Measurements from ENCODE around the gene PDGFD. TPM values are rescaled to one million over a fixed set of nuclear protein-coding genes. Genes with fewer than 3 reads are reported as not detected.

Gene PDGFD
- total and polyA plus RNA-seq, 2 donors (not counting 3 experiments of a cell fraction or from before 2014, with no cell fraction given) = 6.3 to 13.1 TPM

DNA sequence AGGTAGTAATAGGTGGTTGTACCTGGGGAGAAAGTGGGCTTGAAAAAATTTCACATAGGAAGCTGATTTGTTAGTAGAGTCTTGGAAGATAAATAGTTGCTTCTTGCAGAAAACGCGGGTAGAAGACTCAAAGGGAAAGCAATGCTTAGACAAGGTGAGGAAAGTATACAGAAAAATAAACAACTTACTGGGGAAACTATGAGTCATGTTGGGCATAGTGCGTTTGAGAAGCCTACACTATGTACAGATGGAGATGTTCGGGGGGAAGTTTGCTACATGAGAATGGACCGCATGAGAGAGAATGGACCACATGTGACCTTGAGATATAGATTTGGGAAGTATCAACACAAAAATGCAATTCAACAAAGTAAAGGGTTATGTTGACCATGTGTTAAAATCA lies 214.2 kb downstream of the PDGFD start:
- no peak overlapping the region for H3K4me2 ChIP-seq (ENCODE audit: insufficient read depth, low read length)
- no peak overlapping the region for H3K9ac ChIP-seq (replicated peaks; ENCODE audit: extremely low read depth, insufficient read depth, low read length)
- no peak overlapping the region for H3K27ac ChIP-seq (ENCODE audit: insufficient read depth, low read depth, low read length)
- intact Hi-C loops (cut with micrococcal nuclease) = no loop called here
- no peaks in the 10 kb centered on the region for H3K36me3 ChIP-seq (ENCODE audit: control insufficient read depth in 2 of 2, extremely low read depth in 1 of 2, insufficient read depth in 2 of 2, low read length in 2 of 2)
- CTCF ChIA-PET = no interaction called here
- H3K9me3 ChIP-seq (replicated peaks; ENCODE audit: control insufficient read depth, insufficient read depth, low read length) = no peaks in the 10 kb centered on the region
- H3K4me3 ChIP-seq (replicated peaks in 1 of 3; ENCODE audit: insufficient read depth in 1 of 3, low read depth in 1 of 3, low read length in 3 of 3) = no peak overlapping the region
- no peaks in the 10 kb centered on the region for H4K20me1 ChIP-seq (replicated peaks; ENCODE audit: control insufficient read depth, extremely low read depth, insufficient read depth, low read length)
- no peak for TF ChIP-seq POLR2AphosphoS5 (IDR thresholded peaks at IDR 0.05; ENCODE audit: insufficient read depth, low read depth, low read length)
- peaks cover 6% of the 10 kb centered on the region for H3K4me1 ChIP-seq (ENCODE audit: control insufficient read depth, extremely low read depth, insufficient read depth, low read length)
- DNase-seq (ENCODE audit: low read depth, low spot score) (no peak), FAIRE-seq (no peak)
- BruUV-seq (replicated peaks) = no TSS peak
- POLR2A ChIA-PET = no interaction called here
- H3K27me3 ChIP-seq (ENCODE audit: control insufficient read depth in 2 of 2, insufficient read depth in 2 of 2, low read length in 2 of 2) = no peaks in the 10 kb centered on the region
- dilution Hi-C loops (cut with MboI; ENCODE audit: extremely low pct_ligation_motif_present, low sequenced_read_pairs) = no loop called here
- no peaks in the 10 kb centered on the region for H3K9me1 ChIP-seq (replicated peaks; ENCODE audit: control insufficient read depth, extremely low read depth, insufficient read depth, low read length)
- H3K79me2 ChIP-seq (ENCODE audit: control insufficient read depth, insufficient read depth, low read length) = no peaks in the 10 kb centered on the region
- no peak overlapping the region for H2AFZ ChIP-seq (ENCODE audit: low read depth, low read length)

- no peak overlapping the region for H3K27ac ChIP-seq (ENCODE audit: insufficient read depth, low read depth, low read length)
- ChIA-PET CTCF (interaction anchor here (1.2 kb wide), 1 partner anchor 10 kb away, joined by 4 read pairs; no protein-coding TSS in a partner anchor), POLR2A (no interaction called here)
- no TSS peak for BruUV-seq (replicated peaks)
- FAIRE-seq (no peak), DNase-seq (ENCODE audit: low read depth, low spot score) (peak; percentile 70)
- no peaks in the 10 kb centered on the region for H3K79me2 ChIP-seq (ENCODE audit: control insufficient read depth, insufficient read depth, low read length)
- no peaks in the 10 kb centered on the region for H3K36me3 ChIP-seq (ENCODE audit: control insufficient read depth in 2 of 2, extremely low read depth in 1 of 2, insufficient read depth in 2 of 2, low read length in 2 of 2)
- H3K9me1 ChIP-seq (replicated peaks; ENCODE audit: control insufficient read depth, extremely low read depth, insufficient read depth, low read length) = no peaks in the 10 kb centered on the region
- peaks cover 6% of the 10 kb centered on the region for H3K4me1 ChIP-seq (ENCODE audit: control insufficient read depth, extremely low read depth, insufficient read depth, low read length)
- H4K20me1 ChIP-seq (replicated peaks; ENCODE audit: control insufficient read depth, extremely low read depth, insufficient read depth, low read length) = no peaks in the 10 kb centered on the region
- dilution Hi-C loops (cut with MboI; ENCODE audit: extremely low pct_ligation_motif_present, low sequenced_read_pairs) = no loop called here
- H2AFZ ChIP-seq (ENCODE audit: low read depth, low read length) = no peak overlapping the region
- no peaks in the 10 kb centered on the region for H3K27me3 ChIP-seq (ENCODE audit: control insufficient read depth in 2 of 2, insufficient read depth in 2 of 2, low read length in 2 of 2)
- H3K4me2 ChIP-seq (ENCODE audit: insufficient read depth, low read length) = peak overlapping the region; percentile 11
- no peaks in the 10 kb centered on the region for H3K9me3 ChIP-seq (replicated peaks; ENCODE audit: control insufficient read depth, insufficient read depth, low read length)
- H3K4me3 ChIP-seq (replicated peaks in 1 of 3; ENCODE audit: insufficient read depth in 1 of 3, low read depth in 1 of 3, low read length in 3 of 3) = no peak overlapping the region
- peak; percentile 58 for TF ChIP-seq GATA2 (IDR thresholded peaks at IDR 0.05; ENCODE audit: insufficient read depth, insufficient read length, low read depth, low read length)
- no peak for TF ChIP-seq MYC (IDR thresholded peaks at IDR 0.05; ENCODE audit: low read depth, low read length)
- no peak for TF ChIP-seq POLR2A (IDR thresholded peaks at IDR 0.05; ENCODE audit: low read depth, low read length)
- no peak for TF ChIP-seq CTCF (IDR thresholded peaks at IDR 0.05; ENCODE audit: extremely low read depth in 1 of 2, insufficient read depth in 1 of 2, low read depth in 1 of 2, low read length in 2 of 2)
- no peak for TF ChIP-seq POLR2AphosphoS5 (IDR thresholded peaks at IDR 0.05; ENCODE audit: insufficient read depth, low read depth, low read length)
- TF ChIP-seq, protein P1, sequence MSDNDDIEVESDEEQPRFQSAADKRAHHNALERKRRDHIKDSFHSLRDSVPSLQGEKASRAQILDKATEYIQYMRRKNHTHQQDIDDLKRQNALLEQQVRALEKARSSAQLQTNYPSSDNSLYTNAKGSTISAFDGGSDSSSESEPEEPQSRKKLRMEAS (IDR thresholded peaks at IDR 0.05; ENCODE audit: insufficient read depth, insufficient read length) = no peak
- H3K9ac ChIP-seq (replicated peaks; ENCODE audit: extremely low read depth, insufficient read depth, low read length) = no peak overlapping the region
- intact Hi-C loops (cut with micrococcal nuclease) = no loop called here
Observed at GRCh38 chr11:103948187-103948763, 215.7 kb downstream of the PDGFD start.

All from endothelial cell of umbilical vein (primary cell).